WTC11 (cell line): ENCODE results near the gene RPS6KA2. TPM values are rescaled to one million over a fixed set of nuclear protein-coding genes. Genes with fewer than 3 reads are reported as not detected.

Experiments
- ATAC-seq: fragments of 200-7000 bp; cut with Tn5 transposase; 2 replicates; pipeline ENCODE4 v1.10.0; 2021; ENCODE audit warnings: mild to moderate bottlenecking, moderate library complexity
- CTCF ChIA-PET: fragments of 300-600 bp; sonication (Branson Sonifier 250); formaldehyde crosslinking; loops from one replicate; lab custom pipeline; 2021; ENCODE audit warnings: antibody characterized with exemption; lab: Charles Lee
- POLR2A ChIA-PET: fragments of 350-600 bp; sonication (Branson Sonifier 250); formaldehyde crosslinking; loops from one replicate; lab custom pipeline; 2021; ENCODE audit warnings: antibody characterized with exemption; lab: Charles Lee
- DNase-seq: peaks from one replicate; pipeline ENCODE4 v3.0.0; 2021; ENCODE audit warnings: low spot score
- H3K27ac Mint-ChIP-seq: 2 replicates; pipeline ENCODE4 v1.8.0; 2021; ENCODE audit warnings: mixed read lengths
- H3K27me3 Mint-ChIP-seq: 2 replicates; pipeline ENCODE4 v1.8.0; 2021; ENCODE audit warnings: low read depth, mild to moderate bottlenecking, moderate library complexity, mixed read lengths
- H3K36me3 Mint-ChIP-seq: 2 replicates; pipeline ENCODE4 v1.8.0; 2021; ENCODE audit warnings: mixed read lengths
- H3K4me1 Mint-ChIP-seq: 2 replicates; pipeline ENCODE4 v1.8.0; 2022; ENCODE audit warnings: mixed read lengths
- H3K4me3 Mint-ChIP-seq: 2 replicates; pipeline ENCODE4 v1.8.0; 2021; ENCODE audit warnings: mild to moderate bottlenecking, moderate library complexity, mixed read lengths
- H3K9me3 Mint-ChIP-seq: 2 replicates; pipeline ENCODE4 v1.8.0; 2021; ENCODE audit warnings: mixed read lengths
- ATF1 ChIP-seq: sonication (generic); formaldehyde crosslinking; IDR thresholded peaks from 2 replicates; pipeline ENCODE4 v1.8.1; 2023; ENCODE audit warnings: mild to moderate bottlenecking, moderate library complexity, missing genetic modification reagents
- CREB1 ChIP-seq: sonication (generic); formaldehyde crosslinking; IDR thresholded peaks from 2 replicates; pipeline ENCODE4 v1.8.0; 2023; ENCODE audit warnings: mild to moderate bottlenecking, missing genetic modification reagents
- CREM ChIP-seq: sonication (generic); formaldehyde crosslinking; IDR thresholded peaks from 2 replicates; pipeline ENCODE4 v1.8.1; 2022; ENCODE audit warnings: mild to moderate bottlenecking, missing genetic modification reagents, moderate library complexity
- ESRRA ChIP-seq: sonication (generic); formaldehyde crosslinking; IDR thresholded peaks from 2 replicates; pipeline ENCODE4 v1.8.1; 2022; ENCODE audit warnings: mild to moderate bottlenecking, missing genetic modification reagents, borderline replicate concordance
- FOXP1 ChIP-seq: sonication (generic); formaldehyde crosslinking; IDR thresholded peaks from 2 replicates; pipeline ENCODE4 v1.8.0; 2022; ENCODE audit warnings: missing genetic modification reagents, mild to moderate bottlenecking, moderate library complexity, borderline replicate concordance
- GABPB1 ChIP-seq: sonication (generic); formaldehyde crosslinking; IDR thresholded peaks from 2 replicates; pipeline ENCODE4 v1.8.1; 2023; ENCODE audit warnings: mild to moderate bottlenecking, missing genetic modification reagents
- GRHL2 ChIP-seq: fragments of 250-450 bp; sonication (Bioruptor Pico); IDR thresholded peaks from 2 replicates; pipeline ENCODE4 v1.8.0; 2022; ENCODE audit warnings: mild to moderate bottlenecking, moderate library complexity; ENCODE audit not compliant: insufficient replicate concordance, severe bottlenecking
- JUN ChIP-seq: sonication (generic); formaldehyde crosslinking; IDR thresholded peaks from 2 replicates; pipeline ENCODE4 v1.8.0; 2023; ENCODE audit warnings: mild to moderate bottlenecking, missing genetic modification reagents
- MYBL2 ChIP-seq: sonication (generic); formaldehyde crosslinking; IDR thresholded peaks from 2 replicates; pipeline ENCODE4 v1.8.1; 2023; ENCODE audit warnings: mild to moderate bottlenecking, moderate library complexity, missing genetic modification reagents
- NFE2L1 ChIP-seq: sonication (generic); formaldehyde crosslinking; IDR thresholded peaks from 2 replicates; pipeline ENCODE4 v1.8.1; 2023; ENCODE audit warnings: missing genetic modification reagents
- NFYB ChIP-seq: sonication (generic); formaldehyde crosslinking; conservative IDR thresholded peaks from 2 replicates; pipeline ENCODE4 v1.8.0; 2022; ENCODE audit warnings: low read depth, missing genetic modification reagents
- NR3C1 ChIP-seq: sonication (generic); formaldehyde crosslinking; conservative IDR thresholded peaks from 2 replicates; pipeline ENCODE4 v1.8.1; 2023; ENCODE audit warnings: low read depth, mild to moderate bottlenecking, missing genetic modification reagents
- PRRX2 ChIP-seq: fragments of 250-450 bp; sonication (Bioruptor Pico); IDR thresholded peaks from 2 replicates; pipeline ENCODE4 v1.8.0; 2021; ENCODE audit warnings: mild to moderate bottlenecking
- RELA ChIP-seq: sonication (generic); formaldehyde crosslinking; IDR thresholded peaks from 2 replicates; pipeline ENCODE4 v1.8.1; 2022; ENCODE audit warnings: missing genetic modification reagents, mild to moderate bottlenecking, borderline replicate concordance
- SMAD4 ChIP-seq: sonication (generic); formaldehyde crosslinking; IDR thresholded peaks from 2 replicates; pipeline ENCODE4 v1.8.0; 2022; ENCODE audit warnings: mild to moderate bottlenecking, missing genetic modification reagents
- TCF7 ChIP-seq: sonication (generic); formaldehyde crosslinking; IDR thresholded peaks from 2 replicates; pipeline ENCODE4 v1.8.0; 2022; ENCODE audit warnings: mild to moderate bottlenecking, low read depth, missing genetic modification reagents, moderate library complexity
- TEAD1 ChIP-seq: sonication (generic); formaldehyde crosslinking; IDR thresholded peaks from 2 replicates; pipeline ENCODE4 v1.8.0; 2022; ENCODE audit warnings: mild to moderate bottlenecking, missing genetic modification reagents
- ZNF396 ChIP-seq: fragments of 250-450 bp; sonication (Bioruptor Pico); IDR thresholded peaks from 2 replicates; pipeline ENCODE4 v1.8.0; 2021; ENCODE audit warnings: mild to moderate bottlenecking, moderate library complexity, borderline replicate concordance
- ZNF423 ChIP-seq: fragments of 250-450 bp; sonication (Bioruptor Pico); IDR thresholded peaks from 2 replicates; pipeline ENCODE4 v2.1.2; 2022; ENCODE audit warnings: mild to moderate bottlenecking, moderate library complexity
- total RNA-seq: library from RNA; stranded (reverse); gene quantifications from 3 replicates; pipeline ENCODE4 v1.2.3, GENCODE V29; 2021
- TF ChIP-seq, protein P1 (sequence below): fragments of 250-450 bp; sonication (Bioruptor Pico); IDR thresholded peaks from 2 replicates; pipeline ENCODE4 v1.8.0; 2021; ENCODE audit warnings: mild to moderate bottlenecking
- TF ChIP-seq, protein P2 (sequence below): sonication (generic); formaldehyde crosslinking; IDR thresholded peaks from 2 replicates; pipeline ENCODE4 v1.8.0; 2022; ENCODE audit warnings: mild to moderate bottlenecking, missing genetic modification reagents
- TF ChIP-seq, protein P3 (sequence below): fragments of 250-450 bp; sonication (Bioruptor Pico); IDR thresholded peaks from 2 replicates; pipeline ENCODE4 v1.9.0; 2021; ENCODE audit warnings: mild to moderate bottlenecking, borderline replicate concordance
- TF ChIP-seq, protein P4 (sequence below): sonication (generic); formaldehyde crosslinking; IDR thresholded peaks from 2 replicates; pipeline ENCODE4 v1.8.1; 2022; ENCODE audit warnings: low read depth, missing genetic modification reagents, borderline replicate concordance
- TF ChIP-seq, protein P5 (sequence below): sonication (generic); formaldehyde crosslinking; IDR thresholded peaks from 2 replicates; pipeline ENCODE4 v1.8.0; 2022; ENCODE audit warnings: mild to moderate bottlenecking, missing genetic modification reagents
- TF ChIP-seq, protein P6 (sequence below): sonication (generic); formaldehyde crosslinking; IDR thresholded peaks from 2 replicates; pipeline ENCODE4 v1.8.1; 2022; ENCODE audit warnings: low read depth, mild to moderate bottlenecking, moderate library complexity, missing genetic modification reagents, borderline replicate concordance
- TF ChIP-seq, protein P7 (sequence below): fragments of 250-450 bp; sonication (Bioruptor Pico); IDR thresholded peaks from 2 replicates; pipeline ENCODE4 v1.9.0; 2021; ENCODE audit warnings: mild to moderate bottlenecking

RPS6KA2 gene
- total RNA-seq, 1 experiment from 2014 or later: 24.2 TPM

DNA sequence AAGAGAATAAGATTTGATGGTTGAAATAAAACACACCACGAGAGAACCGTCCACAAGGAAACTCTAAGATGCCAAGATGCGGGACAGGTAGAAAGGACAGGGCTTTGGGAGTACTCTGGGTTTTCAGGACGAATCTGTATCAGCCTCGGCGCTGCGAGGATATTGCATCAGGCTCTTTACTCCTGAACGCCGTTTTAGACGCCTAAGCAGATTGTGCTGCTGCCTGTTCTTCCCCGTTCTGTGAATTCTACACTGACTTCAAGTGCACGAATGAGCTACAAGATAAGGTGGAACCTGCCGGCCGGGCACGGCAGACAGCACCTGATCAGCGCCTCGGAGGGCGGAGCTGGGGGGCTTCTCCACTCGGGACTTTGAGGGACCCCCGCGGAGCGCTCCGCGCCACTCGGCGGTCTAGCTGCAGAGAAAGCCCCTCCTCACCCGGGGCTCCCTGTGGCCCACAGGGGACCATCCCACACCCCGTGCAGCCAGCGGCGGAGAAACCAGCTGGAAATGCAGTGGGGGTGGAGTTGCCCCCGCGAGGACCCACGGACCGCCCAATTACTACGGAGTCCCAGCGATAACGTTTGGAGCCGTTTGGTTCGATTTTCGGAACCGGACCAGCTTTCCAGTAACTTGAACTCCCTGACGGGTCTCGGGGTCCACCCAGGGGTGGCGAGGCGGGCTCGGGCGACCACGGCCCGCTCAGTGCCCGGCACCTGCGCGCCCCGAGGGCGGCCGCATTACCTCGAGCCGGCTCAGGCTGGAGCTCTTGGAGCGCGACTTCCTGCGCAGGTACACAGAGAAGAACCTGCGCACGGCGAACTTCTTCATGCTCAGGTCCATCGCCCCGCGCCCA is 646 bp downstream of the RPS6KA2 start:
- Mint-ChIP-seq H3K27me3 (peaks cover 43% of the 10 kb centered on the region), H3K4me3 (peak overlapping the region; percentile 77), H3K9me3 (no peaks in the 10 kb centered on the region), H3K4me1 (peaks cover 63% of the 10 kb centered on the region), H3K36me3 (no peaks in the 10 kb centered on the region), H3K27ac (no peak overlapping the region)
- POLR2A ChIA-PET: interaction anchor here (0.8 to 1.5 kb wide), 6 partner anchors 14 to 111 kb away, joined by 3 to 9 read pairs (median 4); no protein-coding TSS in a partner anchor
- CTCF ChIA-PET: interaction anchor here (0.8 to 1.6 kb wide), 4 partner anchors 14 to 187 kb away, joined by 3 to 5 read pairs (median 4); no protein-coding TSS in a partner anchor
- peak; percentile 61 for DNase-seq
- ATAC-seq: peak; percentile 22
- no peak for TF ChIP-seq GRHL2 (CRISPR knock-in tag)
- TF ChIP-seq ATF1 (CRISPR knock-in tag): no peak
- TF ChIP-seq NFE2L1: no peak
- TF ChIP-seq CREB1 (CRISPR knock-in tag): no peak
- no peak for TF ChIP-seq ZNF423 (CRISPR knock-in tag)
- no peak for TF ChIP-seq ZNF396 (CRISPR knock-in tag)
- no peak for TF ChIP-seq MYBL2
- TF ChIP-seq, protein P1, sequence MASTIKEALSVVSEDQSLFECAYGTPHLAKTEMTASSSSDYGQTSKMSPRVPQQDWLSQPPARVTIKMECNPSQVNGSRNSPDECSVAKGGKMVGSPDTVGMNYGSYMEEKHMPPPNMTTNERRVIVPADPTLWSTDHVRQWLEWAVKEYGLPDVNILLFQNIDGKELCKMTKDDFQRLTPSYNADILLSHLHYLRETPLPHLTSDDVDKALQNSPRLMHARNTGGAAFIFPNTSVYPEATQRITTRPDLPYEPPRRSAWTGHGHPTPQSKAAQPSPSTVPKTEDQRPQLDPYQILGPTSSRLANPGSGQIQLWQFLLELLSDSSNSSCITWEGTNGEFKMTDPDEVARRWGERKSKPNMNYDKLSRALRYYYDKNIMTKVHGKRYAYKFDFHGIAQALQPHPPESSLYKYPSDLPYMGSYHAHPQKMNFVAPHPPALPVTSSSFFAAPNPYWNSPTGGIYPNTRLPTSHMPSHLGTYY (CRISPR knock-in tag): no peak
- no peak for TF ChIP-seq NFYB (CRISPR knock-in tag)
- TF ChIP-seq JUN: no peak
- TF ChIP-seq, protein P2, sequence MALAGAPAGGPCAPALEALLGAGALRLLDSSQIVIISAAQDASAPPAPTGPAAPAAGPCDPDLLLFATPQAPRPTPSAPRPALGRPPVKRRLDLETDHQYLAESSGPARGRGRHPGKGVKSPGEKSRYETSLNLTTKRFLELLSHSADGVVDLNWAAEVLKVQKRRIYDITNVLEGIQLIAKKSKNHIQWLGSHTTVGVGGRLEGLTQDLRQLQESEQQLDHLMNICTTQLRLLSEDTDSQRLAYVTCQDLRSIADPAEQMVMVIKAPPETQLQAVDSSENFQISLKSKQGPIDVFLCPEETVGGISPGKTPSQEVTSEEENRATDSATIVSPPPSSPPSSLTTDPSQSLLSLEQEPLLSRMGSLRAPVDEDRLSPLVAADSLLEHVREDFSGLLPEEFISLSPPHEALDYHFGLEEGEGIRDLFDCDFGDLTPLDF (CRISPR knock-in tag): no peak
- TF ChIP-seq ESRRA: no peak
- TF ChIP-seq, protein P3, sequence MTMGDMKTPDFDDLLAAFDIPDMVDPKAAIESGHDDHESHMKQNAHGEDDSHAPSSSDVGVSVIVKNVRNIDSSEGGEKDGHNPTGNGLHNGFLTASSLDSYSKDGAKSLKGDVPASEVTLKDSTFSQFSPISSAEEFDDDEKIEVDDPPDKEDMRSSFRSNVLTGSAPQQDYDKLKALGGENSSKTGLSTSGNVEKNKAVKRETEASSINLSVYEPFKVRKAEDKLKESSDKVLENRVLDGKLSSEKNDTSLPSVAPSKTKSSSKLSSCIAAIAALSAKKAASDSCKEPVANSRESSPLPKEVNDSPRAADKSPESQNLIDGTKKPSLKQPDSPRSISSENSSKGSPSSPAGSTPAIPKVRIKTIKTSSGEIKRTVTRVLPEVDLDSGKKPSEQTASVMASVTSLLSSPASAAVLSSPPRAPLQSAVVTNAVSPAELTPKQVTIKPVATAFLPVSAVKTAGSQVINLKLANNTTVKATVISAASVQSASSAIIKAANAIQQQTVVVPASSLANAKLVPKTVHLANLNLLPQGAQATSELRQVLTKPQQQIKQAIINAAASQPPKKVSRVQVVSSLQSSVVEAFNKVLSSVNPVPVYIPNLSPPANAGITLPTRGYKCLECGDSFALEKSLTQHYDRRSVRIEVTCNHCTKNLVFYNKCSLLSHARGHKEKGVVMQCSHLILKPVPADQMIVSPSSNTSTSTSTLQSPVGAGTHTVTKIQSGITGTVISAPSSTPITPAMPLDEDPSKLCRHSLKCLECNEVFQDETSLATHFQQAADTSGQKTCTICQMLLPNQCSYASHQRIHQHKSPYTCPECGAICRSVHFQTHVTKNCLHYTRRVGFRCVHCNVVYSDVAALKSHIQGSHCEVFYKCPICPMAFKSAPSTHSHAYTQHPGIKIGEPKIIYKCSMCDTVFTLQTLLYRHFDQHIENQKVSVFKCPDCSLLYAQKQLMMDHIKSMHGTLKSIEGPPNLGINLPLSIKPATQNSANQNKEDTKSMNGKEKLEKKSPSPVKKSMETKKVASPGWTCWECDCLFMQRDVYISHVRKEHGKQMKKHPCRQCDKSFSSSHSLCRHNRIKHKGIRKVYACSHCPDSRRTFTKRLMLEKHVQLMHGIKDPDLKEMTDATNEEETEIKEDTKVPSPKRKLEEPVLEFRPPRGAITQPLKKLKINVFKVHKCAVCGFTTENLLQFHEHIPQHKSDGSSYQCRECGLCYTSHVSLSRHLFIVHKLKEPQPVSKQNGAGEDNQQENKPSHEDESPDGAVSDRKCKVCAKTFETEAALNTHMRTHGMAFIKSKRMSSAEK (CRISPR knock-in tag): no peak
- TF ChIP-seq SMAD4 (CRISPR knock-in tag): 0 out of 2 replicates have a peak, but pooled peaks have one; percentile 39
- TF ChIP-seq GABPB1 (CRISPR knock-in tag): peak; percentile 32; the same call in 1 of the 2 replicates
- TF ChIP-seq, protein P4, sequence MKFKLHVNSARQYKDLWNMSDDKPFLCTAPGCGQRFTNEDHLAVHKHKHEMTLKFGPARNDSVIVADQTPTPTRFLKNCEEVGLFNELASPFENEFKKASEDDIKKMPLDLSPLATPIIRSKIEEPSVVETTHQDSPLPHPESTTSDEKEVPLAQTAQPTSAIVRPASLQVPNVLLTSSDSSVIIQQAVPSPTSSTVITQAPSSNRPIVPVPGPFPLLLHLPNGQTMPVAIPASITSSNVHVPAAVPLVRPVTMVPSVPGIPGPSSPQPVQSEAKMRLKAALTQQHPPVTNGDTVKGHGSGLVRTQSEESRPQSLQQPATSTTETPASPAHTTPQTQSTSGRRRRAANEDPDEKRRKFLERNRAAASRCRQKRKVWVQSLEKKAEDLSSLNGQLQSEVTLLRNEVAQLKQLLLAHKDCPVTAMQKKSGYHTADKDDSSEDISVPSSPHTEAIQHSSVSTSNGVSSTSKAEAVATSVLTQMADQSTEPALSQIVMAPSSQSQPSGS (CRISPR knock-in tag): no peak
- no peak for TF ChIP-seq PRRX2 (CRISPR knock-in tag)
- no peak for TF ChIP-seq NR3C1 (CRISPR knock-in tag)
- TF ChIP-seq, protein P5, sequence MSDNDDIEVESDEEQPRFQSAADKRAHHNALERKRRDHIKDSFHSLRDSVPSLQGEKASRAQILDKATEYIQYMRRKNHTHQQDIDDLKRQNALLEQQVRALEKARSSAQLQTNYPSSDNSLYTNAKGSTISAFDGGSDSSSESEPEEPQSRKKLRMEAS: peak; percentile 60; the same call in 1 of the 2 replicates
- TF ChIP-seq, protein P6, sequence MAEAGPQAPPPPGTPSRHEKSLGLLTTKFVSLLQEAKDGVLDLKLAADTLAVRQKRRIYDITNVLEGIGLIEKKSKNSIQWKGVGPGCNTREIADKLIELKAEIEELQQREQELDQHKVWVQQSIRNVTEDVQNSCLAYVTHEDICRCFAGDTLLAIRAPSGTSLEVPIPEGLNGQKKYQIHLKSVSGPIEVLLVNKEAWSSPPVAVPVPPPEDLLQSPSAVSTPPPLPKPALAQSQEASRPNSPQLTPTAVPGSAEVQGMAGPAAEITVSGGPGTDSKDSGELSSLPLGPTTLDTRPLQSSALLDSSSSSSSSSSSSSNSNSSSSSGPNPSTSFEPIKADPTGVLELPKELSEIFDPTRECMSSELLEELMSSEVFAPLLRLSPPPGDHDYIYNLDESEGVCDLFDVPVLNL (CRISPR knock-in tag): peak; percentile 13; the same call in 1 of the 2 replicates
- no peak for TF ChIP-seq TCF7 (CRISPR knock-in tag)
- no peak for TF ChIP-seq TEAD1 (CRISPR knock-in tag)
- TF ChIP-seq RELA (CRISPR knock-in tag): peak; percentile 34; the same call in 1 of the 2 replicates
- TF ChIP-seq, protein P7, sequence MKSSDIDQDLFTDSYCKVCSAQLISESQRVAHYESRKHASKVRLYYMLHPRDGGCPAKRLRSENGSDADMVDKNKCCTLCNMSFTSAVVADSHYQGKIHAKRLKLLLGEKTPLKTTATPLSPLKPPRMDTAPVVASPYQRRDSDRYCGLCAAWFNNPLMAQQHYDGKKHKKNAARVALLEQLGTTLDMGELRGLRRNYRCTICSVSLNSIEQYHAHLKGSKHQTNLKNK (CRISPR knock-in tag): no peak
- TF ChIP-seq CREM (CRISPR knock-in tag): no peak
- no peak for TF ChIP-seq FOXP1
